Camera-type eye (tissue), 1 donor: ENCODE data around the gene AGA. TPM values are rescaled to one million over a fixed set of nuclear protein-coding genes. Genes with fewer than 3 reads are reported as not detected.

Experiments
- total RNA-seq: library from RNA; depleted of rRNA; stranded (reverse); fragments of >200 nt; gene quantifications from one replicate; pipeline ENCODE4 v1.2.3, GENCODE V29; 2014

AGA gene
- total RNA-seq: 26.9 TPM

GRCh38 chr4:177441803-177442622 is at the start of gene AGA:
Gene AGA, minus strand, starts transcription at chr4:177442437. Its CDS starts 62 bp downstream, at chr4:177442375.

Other genes starting within 250 kb of the AGA start
- gene NEIL3, start 132.6 kb downstream of the AGA start, total RNA-seq: 6.4 TPM